Endodermal cell (in vitro differentiated cells): ENCODE data around the gene RAPSN. TPM values are rescaled to one million over a fixed set of nuclear protein-coding genes. Genes with fewer than 3 reads are reported as not detected.

ENCODE experiments used
- DNase-seq: peaks from one replicate; pipeline ENCODE4 v3.0.0-alpha.2; 2017
- H3K27ac ChIP-seq: 2 replicates; pipeline ENCODE4 v1.5.1; 2013; ENCODE audit warnings: mild to moderate bottlenecking, low read depth, low read length, moderate library complexity
- H3K27me3 ChIP-seq: 2 replicates; pipeline ENCODE4 v1.6.1; 2013; ENCODE audit warnings: mild to moderate bottlenecking, low read length, moderate library complexity; ENCODE audit not compliant: insufficient read depth, control insufficient read depth, poor library complexity, severe bottlenecking
- H3K36me3 ChIP-seq: 2 replicates; pipeline ENCODE4 v1.7.0; 2013; ENCODE audit warnings: mild to moderate bottlenecking, low read length, moderate library complexity; ENCODE audit not compliant: control insufficient read depth, insufficient read depth
- H3K4me1 ChIP-seq: one replicate; pipeline ENCODE4 v1.7.0; 2013; ENCODE audit warnings: low read length; ENCODE audit not compliant: control insufficient read depth, insufficient read depth
- H3K4me3 ChIP-seq: 2 replicates; pipeline ENCODE4 v1.5.1; 2013; ENCODE audit warnings: mild to moderate bottlenecking, low read length, moderate library complexity
- H3K9ac ChIP-seq: 2 replicates; pipeline ENCODE4 v1.6.1; 2013; ENCODE audit warnings: mild to moderate bottlenecking, low read length, moderate library complexity; ENCODE audit not compliant: poor library complexity, severe bottlenecking; ENCODE audit errors: extremely low read depth
- H3K9me3 ChIP-seq: 2 replicates; pipeline ENCODE4 v1.6.1; 2013; ENCODE audit warnings: mild to moderate bottlenecking, low read length, moderate library complexity; ENCODE audit not compliant: control insufficient read depth
- H3K27ac Mint-ChIP-seq: 2 replicates; pipeline ENCODE4 v1.8.0; 2020; ENCODE audit warnings: mixed read lengths
- H3K27me3 Mint-ChIP-seq: 2 replicates; pipeline ENCODE4 v1.8.0; 2021; ENCODE audit warnings: mild to moderate bottlenecking, mixed read lengths; ENCODE audit not compliant: insufficient read depth
- H3K36me3 Mint-ChIP-seq: 2 replicates; pipeline ENCODE4 v1.8.0; 2020; ENCODE audit warnings: low read depth, mixed read lengths
- H3K4me1 Mint-ChIP-seq: 2 replicates; pipeline ENCODE4 v1.8.0; 2020; ENCODE audit warnings: mixed read lengths
- H3K4me3 Mint-ChIP-seq: 2 replicates; pipeline ENCODE4 v1.8.0; 2020; ENCODE audit warnings: mild to moderate bottlenecking, moderate library complexity, mixed read lengths
- H3K9me3 Mint-ChIP-seq: 2 replicates; pipeline ENCODE4 v1.8.0; 2020; ENCODE audit warnings: mild to moderate bottlenecking, mixed read lengths
- CTCF ChIP-seq: fragments of 200-600 bp; sonication (generic); conservative IDR thresholded peaks from 2 replicates; pipeline ENCODE4 v1.5.0; 2021; ENCODE audit warnings: antibody characterized with exemption, mild to moderate bottlenecking
- WGBS, 2 experiments: methylation state at CpG; one replicate each; pipeline versions ENCODE4 v1.1.5 to v1.1.7; 2013; ENCODE audit warnings: missing lambda C conversion rate in 2 of 2, mixed read lengths in 1 of 2; ENCODE audit not compliant: insufficient coverage in 1 of 2, insufficient read length in 1 of 2; 5-methylcytosine and 5-hydroxymethylcytosine counted together
- total RNA-seq, 2 donors: library from RNA; stranded (reverse); fragmentation: NEBNext Ultra II Directional in 1 of 2; extraction: Animal tissue kit (Norgen Biotek cat#: 25700) in 1 of 2; gene quantifications; 2 replicates in 1 of 2; 3 replicates in 1 of 2; pipeline ENCODE4 v1.2.1, GENCODE V29; 2021

RAPSN gene
- total RNA-seq, 2 donors from 2014 or later = 0.40 to 0.64 TPM

- TF ChIP-seq CTCF = no peak
- Histone ChIP-seq H3K9ac (no peak overlapping the region), H3K9me3 (no peaks in the 10 kb centered on the region), H3K36me3 (no peaks in the 10 kb centered on the region), H3K4me3 (no peak overlapping the region), H3K4me1 (no peaks in the 10 kb centered on the region), H3K27me3 (no peaks in the 10 kb centered on the region), H3K27ac (no peak overlapping the region)
- DNase-seq = peak; percentile 50
- Mint-ChIP-seq H3K36me3 (peaks cover 1% of the 10 kb centered on the region), H3K27ac (no peak overlapping the region), H3K4me1 (no peaks in the 10 kb centered on the region), H3K9me3 (no peaks in the 10 kb centered on the region), H3K4me3 (no peak overlapping the region), H3K27me3 (no peaks in the 10 kb centered on the region)
- 92 to 95% methylated on average over 6 to 9 of the region's 9 CpGs for WGBS, 2 experiments
These were observed 2.1 kb downstream of the RAPSN start for GRCh38 chr11:47446833-47447232.

GRCh38 chr11:47445840-47446239 is 3.1 kb downstream of the RAPSN start:
- Histone ChIP-seq H3K36me3 (no peaks in the 10 kb centered on the region), H3K4me3 (no peak overlapping the region), H3K4me1 (no peaks in the 10 kb centered on the region), H3K9me3 (no peaks in the 10 kb centered on the region), H3K27ac (no peak overlapping the region), H3K27me3 (no peaks in the 10 kb centered on the region), H3K9ac (no peak overlapping the region)
- peaks cover 1% of the 10 kb centered on the region for H3K36me3 Mint-ChIP-seq
- no peak overlapping the region for H3K27ac Mint-ChIP-seq
- WGBS, 2 experiments = 91 to 97% methylated on average over 3 to 4 of the region's 4 CpGs
- no peaks in the 10 kb centered on the region for H3K9me3 Mint-ChIP-seq
- no peak for TF ChIP-seq CTCF
- H3K4me3 Mint-ChIP-seq = no peak overlapping the region
- H3K4me1 Mint-ChIP-seq = no peaks in the 10 kb centered on the region
- no peaks in the 10 kb centered on the region for H3K27me3 Mint-ChIP-seq
- no peak for DNase-seq

- Mint-ChIP-seq H3K36me3 (peaks cover 1% of the 10 kb centered on the region), H3K27ac (no peak overlapping the region), H3K27me3 (no peaks in the 10 kb centered on the region), H3K9me3 (no peaks in the 10 kb centered on the region), H3K4me3 (no peak overlapping the region), H3K4me1 (no peaks in the 10 kb centered on the region)
- Histone ChIP-seq H3K27me3 (no peaks in the 10 kb centered on the region), H3K27ac (no peak overlapping the region), H3K9me3 (no peaks in the 10 kb centered on the region), H3K9ac (no peak overlapping the region), H3K36me3 (no peaks in the 10 kb centered on the region), H3K4me3 (no peak overlapping the region), H3K4me1 (no peaks in the 10 kb centered on the region)
- TF ChIP-seq CTCF = no peak
- DNase-seq = no peak
- 60 to 94% methylated on average over 1 to 3 of the region's 3 CpGs for WGBS, 2 experiments
These were observed 5.1 kb downstream of the RAPSN start for GRCh38 chr11:47443817-47444216.
